ENCODE results near the gene SLC25A47. TPM values are rescaled to one million over a fixed set of nuclear protein-coding genes. Genes with fewer than 3 reads are reported as not detected.
A peak's percentile ranks its signal among the peaks of the same experiment; 100 is the strongest.

SLC25A47 gene
- total and polyA plus RNA-seq, 9 of the 15 experiments (the other 6 are each of a cell fraction or from before 2014, with no cell fraction given), result 0.09 to 0.23 (median 0.22) TPM; not detected in 6

GRCh38 chr14:100375963-100376735 is 53.0 kb downstream of the SLC25A47 start, which contains the start of gene WDR25:
Gene WDR25 (plus strand): TSS chr14:100376485.
- CTCF ChIA-PET (ENCODE audit: low intra/inter-chr PET ratio), result no interaction called here
- FAIRE-seq (peak; percentile 86), DNase-seq (ENCODE audit: extremely low read depth in 1 of 4, low spot score in 3 of 4) (peak; percentile 84 to 95 (median 87)), ATAC-seq (peak; percentile 86)
- H3K4me2 ChIP-seq (ENCODE audit: insufficient read depth, low read length), result peak within 1 kb of the TSS; percentile 97
- H2AFZ ChIP-seq (ENCODE audit: low read depth, low read length), result peak within 1 kb of the TSS; percentile 84
- no peaks in the 10 kb centered on the region for H3K9me3 ChIP-seq (replicated peaks; ENCODE audit: control insufficient read depth, insufficient read depth, low read depth, low read length)
- no peaks in the 10 kb centered on the region for H3K9me1 ChIP-seq (ENCODE audit: control insufficient read depth, insufficient read depth, low read length)
- intact Hi-C loops (cut with micrococcal nuclease), result loop anchor here (1.0 to 10.0 kb wide), 4 partner anchors 69 to 391 kb away; partner anchors contain the start of gene SLC25A29
- H3K4me1 ChIP-seq (replicated peaks in 1 of 2; ENCODE audit: control insufficient read depth in 2 of 2, insufficient read depth in 2 of 2, low read length in 2 of 2), result peaks cover 15 to 20% of the 10 kb centered on the region in 2 experiments; a peak in 4 of 5 replicates
- POLR2A ChIA-PET, result interaction anchor here (0.7 to 2.1 kb wide), 16 partner anchors 9 to 174 kb away, joined by 3 to 14 read pairs (median 4); no protein-coding TSS in a partner anchor
- H3K4me3 ChIP-seq, result peak within 1 kb of the TSS; percentile 81
- H3K36me3 ChIP-seq (ENCODE audit: control insufficient read depth, insufficient read depth, low read length), result peaks cover 18% of the 10 kb centered on the region
- no peaks in the 10 kb centered on the region for H3K27me3 ChIP-seq (ENCODE audit: control insufficient read depth in 2 of 2, insufficient read depth in 2 of 2, low read length in 2 of 2)
- BruUV-seq (replicated peaks), result no TSS peak
- in situ Hi-C loops (cut with MboI), result no loop called here
- peak within 1 kb of the TSS; percentile 98 to 100 for H3K9ac ChIP-seq (ENCODE audit: insufficient read depth in 1 of 2, low read depth in 2 of 2, low read length in 2 of 2)
- H3K27ac ChIP-seq (ENCODE audit: extremely low read depth, low read depth, low read length), result peak within 1 kb of the TSS; percentile 100
- H4K20me1 ChIP-seq (replicated peaks; ENCODE audit: control insufficient read depth, insufficient read depth, low read length), result no peaks in the 10 kb centered on the region
- 2% methylated on average over 33 of the region's 74 CpGs for WGBS (ENCODE audit: insufficient coverage, low coverage, missing lambda C conversion rate)
- H3K79me2 ChIP-seq (ENCODE audit: control insufficient read depth, insufficient read depth, low read length), result peaks cover 62% of the 10 kb centered on the region
- TF ChIP-seq SMAD1 (IDR thresholded peaks at IDR 0.05; ENCODE audit: low read depth, low read length, partially characterized antibody), result peak; percentile 28
- peak; percentile 74 for TF ChIP-seq ZFX (CRISPR knock-in tag; IDR thresholded peaks at IDR 0.05)
- peak; percentile 81 for TF ChIP-seq FOS (IDR thresholded peaks at IDR 0.05; ENCODE audit: extremely low read depth, insufficient read length)
- no peak for TF ChIP-seq PREB (CRISPR knock-in tag; IDR thresholded peaks at IDR 0.05)
- no peak for TF ChIP-seq GABPB2 (CRISPR knock-in tag; conservative IDR thresholded peaks at IDR 0.05)
- peak; percentile 53; the same call in 1 of the 2 replicates for TF ChIP-seq PHF8 (IDR thresholded peaks at IDR 0.05; ENCODE audit: borderline replicate concordance, low read length)
- peak in 1 of 2 experiments; percentile 84; a peak in 1 of 4 replicates for TF ChIP-seq KDM4B (IDR thresholded peaks at IDR 0.05; ENCODE audit: borderline replicate concordance in 2 of 2, low read depth in 1 of 2)
- no peak for TF ChIP-seq ZNF212 (CRISPR knock-in tag; IDR thresholded peaks at IDR 0.05)
- TF ChIP-seq SRF (CRISPR knock-in tag; IDR thresholded peaks at IDR 0.05), result peak in 1 of 2 experiments; percentile 46; a peak in 2 of 4 replicates
- TF ChIP-seq CBX3 (IDR thresholded peaks at IDR 0.05; ENCODE audit: borderline replicate concordance in 1 of 2, low read length in 2 of 2), result peak in 1 of 2 experiments; percentile 17; a peak in 1 of 3 replicates
- peak; percentile 28 for TF ChIP-seq MEIS2 (IDR thresholded peaks at IDR 0.05; ENCODE audit: partially characterized antibody)
- 0 out of 2 replicates have a peak, but pooled peaks have one; percentile 65 for TF ChIP-seq FOXJ2 (tag; IDR thresholded peaks at IDR 0.05)
- peak; percentile 58; the same call in 1 of the 2 replicates for TF ChIP-seq NR2C2 (CRISPR knock-in tag; IDR thresholded peaks at IDR 0.05)
- peak; percentile 96 for TF ChIP-seq NR2C2 (tag; IDR thresholded peaks at IDR 0.05)
- TF ChIP-seq ZNF668 (CRISPR knock-in tag; IDR thresholded peaks at IDR 0.05), result no peak
- peak; percentile 46 to 48 for TF ChIP-seq NRF1 (conservative IDR thresholded peaks at IDR 0.05 in 1 of 2, IDR thresholded peaks at IDR 0.05 in 1 of 2)
- TF ChIP-seq UBTF (IDR thresholded peaks at IDR 0.05; ENCODE audit: borderline replicate concordance in 1 of 2, low read depth in 2 of 2, low read length in 2 of 2), result peak; percentile 63 to 96; a peak in 3 of 4 replicates
- peak; percentile 93 for TF ChIP-seq PCBP1 (IDR thresholded peaks at IDR 0.05; ENCODE audit: low read depth, low read length, poor library complexity, severe bottlenecking)

Data from K562 (cell line).